ENCODE data around the gene UHRF1.
"Not testable (repeated sequence)": the region's sequence is repeated elsewhere in the genome, so short reads cannot be mapped to it uniquely, and the experiment has no call there.

UHRF1 gene

GRCh38 chr19:4889034-4889815 lies 20.1 kb upstream of the UHRF1 start:
- DNase-seq (ENCODE audit: low read depth) = peak; percentile 95
- H3K4me3 ChIP-seq (ENCODE audit: low read length) = no peak overlapping the region
- TF ChIP-seq CTCF (IDR thresholded peaks at IDR 0.05; ENCODE audit: insufficient read depth, low read depth, low read length, missing control alignments) = no peak

- DNase-seq (ENCODE audit: low read depth) = no peak
- no peak overlapping the region for H3K4me3 ChIP-seq (ENCODE audit: low read length)
These were observed 18.2 kb upstream of the UHRF1 start for GRCh38 chr19:4891066-4891465.

GRCh38 chr19:4892962-4893361 lies 16.3 kb upstream of the UHRF1 start:
- DNase-seq (ENCODE audit: low read depth); H3K4me3 ChIP-seq (ENCODE audit: low read length): not testable (repeated sequence)

More at GRCh38 chr19:4891066-4891465, 18.2 kb upstream of the UHRF1 start:
- no peak for TF ChIP-seq CTCF (IDR thresholded peaks at IDR 0.05; ENCODE audit: insufficient read depth, low read depth, low read length, missing control alignments)

- TF ChIP-seq CTCF (IDR thresholded peaks at IDR 0.05; ENCODE audit: insufficient read depth, low read depth, low read length, missing control alignments) = no peak
- peak; percentile 49 for DNase-seq (ENCODE audit: low read depth)
- H3K4me3 ChIP-seq (ENCODE audit: low read length) = no peak overlapping the region
These were observed 12.9 kb upstream of the UHRF1 start for GRCh38 chr19:4896372-4896771.

- no peak for TF ChIP-seq CTCF (IDR thresholded peaks at IDR 0.05; ENCODE audit: insufficient read depth, low read depth, low read length, missing control alignments)
- DNase-seq (ENCODE audit: low read depth) = no peak
- H3K4me3 ChIP-seq (ENCODE audit: low read length) = no peak overlapping the region
These were observed 12.2 kb upstream of the UHRF1 start for GRCh38 chr19:4897146-4897545.

- DNase-seq (ENCODE audit: low read depth) = not testable (repeated sequence)
These were observed 8.4 kb upstream of the UHRF1 start for GRCh38 chr19:4900879-4901278.

GRCh38 chr19:4902796-4903195 lies 6.5 kb upstream of the UHRF1 start, which contains the start of gene ARRDC5:
ARRDC5 (minus strand) TSS chr19:4902896; CDS start chr19:4902825, 71 bp downstream.
- DNase-seq (ENCODE audit: low read depth) = no peak
- no peak for TF ChIP-seq CTCF (IDR thresholded peaks at IDR 0.05; ENCODE audit: insufficient read depth, low read depth, low read length, missing control alignments)

More at GRCh38 chr19:4900879-4901278, 8.4 kb upstream of the UHRF1 start:
- not testable (repeated sequence) for H3K4me3 ChIP-seq (ENCODE audit: low read length)

GRCh38 chr19:4904481-4904880 lies 4.8 kb upstream of the UHRF1 start:
- no peak overlapping the region for H3K4me3 ChIP-seq (ENCODE audit: low read length)
- no peak for TF ChIP-seq CTCF (IDR thresholded peaks at IDR 0.05; ENCODE audit: insufficient read depth, low read depth, low read length, missing control alignments)
- no peak for DNase-seq (ENCODE audit: low read depth)

More at GRCh38 chr19:4902796-4903195, 6.5 kb upstream of the UHRF1 start, which contains the start of gene ARRDC5:
- H3K4me3 ChIP-seq (ENCODE audit: low read length) = no peak within 1 kb of the TSS

All from epithelial cell of esophagus (primary cell).